HCT116 (cell line): ENCODE results near the gene GNLY. TPM values are rescaled to one million over a fixed set of nuclear protein-coding genes. Genes with fewer than 3 reads are reported as not detected.

Experiments
- ATAC-seq: fragments of 200-7000 bp; cut with Tn5 transposase; 2 replicates; pipeline ENCODE4 v1.9.1; 2020; ENCODE audit warnings: mild to moderate bottlenecking, moderate library complexity
- BruUV-seq: library from RNA; stranded (reverse); fragments of 400-500 nt; replicated peaks from 2 replicates; lab custom pipeline; 2021; lab: Mats Ljungman, UMichigan
- CTCF ChIA-PET: fragments of 300-600 bp; sonication (Branson Sonifier 250); formaldehyde crosslinking; loops from one replicate; lab custom pipeline; 2021; ENCODE audit warnings: antibody characterized with exemption; lab: Charles Lee
- POLR2A ChIA-PET: fragments of 300-600, 350-600 bp; sonication (Branson Sonifier 250); formaldehyde crosslinking; loops from one replicate; lab custom pipeline; 2021; ENCODE audit warnings: antibody characterized with exemption; lab: Charles Lee
- RAD21 ChIA-PET, 2 experiments: fragments of 300-600 bp; sonication (Branson Sonifier 250); formaldehyde crosslinking; loops; one replicate each; lab custom pipeline; 2023; ENCODE audit warnings: low total read pairs in 2 of 2; ENCODE audit not compliant: uncharacterized antibody in 2 of 2, unreplicated experiment in 2 of 2, low non-redundant PET in 1 of 2; lab: Charles Lee
- DNase-seq: peaks from one replicate; pipeline ENCODE4 v3.0.0-alpha.2; 2010; ENCODE audit warnings: low read depth, low spot score
- H2AFZ ChIP-seq: fragments of 200-600 bp; shearing (Covaris generic), sonication (generic); 2 replicates; pipeline ENCODE4 v1.6.1; 2017; ENCODE audit warnings: low read depth, mixed run types, mixed read lengths, antibody characterized with exemption, low read length; ENCODE audit not compliant: poor library complexity, severe bottlenecking
- H3K27ac ChIP-seq: 2 replicates; pipeline ENCODE4 v1.5.1; 2012; ENCODE audit warnings: low read depth, low read length
- H3K27me3 ChIP-seq: fragments of 200-600 bp; sonication (generic); 2 replicates; pipeline ENCODE4 v1.6.1; 2016; ENCODE audit warnings: mixed run types, low read length, mixed read lengths; ENCODE audit not compliant: insufficient read depth
- H3K36me3 ChIP-seq, 2 experiments: fragments of 200-500 bp in 1 of 2; fragments of 200-600 bp in 1 of 2; sonication (Bioruptor generic) in 1 of 2; sonication (generic) in 1 of 2; 2 replicates each; pipeline versions ENCODE4 v1.5.1 to v1.6.1; 2014 to 2016; ENCODE audit warnings: low read length in 2 of 2, inconsistent platforms in 1 of 2, mixed read lengths in 1 of 2, mixed run types in 1 of 2; ENCODE audit not compliant: insufficient read depth in 2 of 2, control insufficient read depth in 1 of 2
- H3K4me1 ChIP-seq, 2 experiments: fragments of 200-600 bp in 1 of 2; sonication (generic) in 1 of 2; 2 replicates each; pipeline versions ENCODE4 v1.5.1 to v1.6.1; 2012 to 2017; ENCODE audit warnings: low read length in 2 of 2, inconsistent platforms in 1 of 2, mild to moderate bottlenecking in 1 of 2, mixed read lengths in 1 of 2, mixed run types in 1 of 2, moderate library complexity in 1 of 2; ENCODE audit not compliant: insufficient read depth in 2 of 2, control insufficient read depth in 1 of 2
- H3K4me2 ChIP-seq: fragments of 200-600 bp; sonication (generic); 2 replicates; pipeline ENCODE4 v1.6.1; 2017; ENCODE audit warnings: mixed run types, low read length, mixed read lengths
- H3K4me3 ChIP-seq, 2 experiments: fragments of 200-600 bp in 1 of 2; sonication (generic) in 1 of 2; replicated peaks in 1 of 2; 2 replicates each; pipeline ENCODE4 v1.5.1; 2011 to 2016; ENCODE audit warnings: low read length in 2 of 2, control low read depth in 1 of 2, low read depth in 1 of 2, mild to moderate bottlenecking in 1 of 2, mixed read lengths in 1 of 2, mixed run types in 1 of 2
- H3K79me2 ChIP-seq: fragments of 200-600 bp; sonication (generic); 2 replicates; pipeline ENCODE4 v1.6.1; 2017; ENCODE audit warnings: mild to moderate bottlenecking, mixed run types, low read length, moderate library complexity, mixed read lengths; ENCODE audit not compliant: insufficient read depth
- H3K9ac ChIP-seq: fragments of 200-600 bp; sonication (generic); 2 replicates; pipeline ENCODE4 v1.6.1; 2016; ENCODE audit warnings: low read length, mixed read lengths
- H3K9me2 ChIP-seq: fragments of 200-600 bp; sonication (generic), shearing (Covaris generic); 2 replicates; pipeline ENCODE4 v1.6.1; 2017; ENCODE audit warnings: mixed run types, mild to moderate bottlenecking, moderate library complexity; ENCODE audit not compliant: insufficient read depth
- H3K9me3 ChIP-seq, 2 experiments: fragments of 200-500 bp in 1 of 2; fragments of 200-600 bp in 1 of 2; sonication (Bioruptor generic) in 1 of 2; sonication (generic) in 1 of 2; 2 replicates each; pipeline ENCODE4 v1.6.1; 2014 to 2017; ENCODE audit warnings: low read length in 2 of 2, mixed read lengths in 2 of 2, inconsistent platforms in 1 of 2, low read depth in 1 of 2, mild to moderate bottlenecking in 1 of 2, mixed run types in 1 of 2, moderate library complexity in 1 of 2; ENCODE audit not compliant: control insufficient read depth in 1 of 2, insufficient read depth in 1 of 2
- H4K20me1 ChIP-seq: fragments of 200-600 bp; sonication (generic), shearing (Covaris generic); 2 replicates; pipeline ENCODE4 v1.6.1; 2017; ENCODE audit warnings: mixed run types, mild to moderate bottlenecking, moderate library complexity; ENCODE audit not compliant: insufficient read depth
- CTCF ChIP-seq, 3 experiments: fragments of 200-600 bp in 1 of 3; sonication (generic) in 1 of 3; IDR thresholded peaks in 2 of 3; conservative IDR thresholded peaks in 1 of 3; 2 replicates each; pipeline ENCODE4 v1.5.1; 2012 to 2017; ENCODE audit warnings: low read depth in 2 of 3, low read length in 2 of 3, antibody characterized with exemption in 1 of 3, borderline replicate concordance in 1 of 3, control low read depth in 1 of 3, mild to moderate bottlenecking in 1 of 3, mixed read lengths in 1 of 3, mixed run types in 1 of 3, moderate library complexity in 1 of 3; ENCODE audit not compliant: insufficient read depth in 1 of 3
- EGR1 ChIP-seq: IDR thresholded peaks from 2 replicates; pipeline ENCODE4 v1.6.1; 2012; ENCODE audit warnings: low read depth
- EZH2 ChIP-seq: fragments of 200-600 bp; sonication (generic); IDR thresholded peaks from 2 replicates; pipeline ENCODE4 v1.6.1; 2017; ENCODE audit warnings: antibody characterized with exemption, mixed run types
- JUND ChIP-seq: IDR thresholded peaks from 2 replicates; pipeline ENCODE4 v1.6.1; 2012
- MAX ChIP-seq: IDR thresholded peaks from 2 replicates; pipeline ENCODE4 v1.6.1; 2012
- RAD21 ChIP-seq: IDR thresholded peaks from 2 replicates; pipeline ENCODE4 v1.6.1; 2012; ENCODE audit warnings: low read depth, mild to moderate bottlenecking
- REST ChIP-seq: IDR thresholded peaks from 2 replicates; pipeline ENCODE4 v1.6.1; 2012; ENCODE audit warnings: low read depth
- SIN3A ChIP-seq: IDR thresholded peaks from 2 replicates; pipeline ENCODE4 v1.6.1; 2012; ENCODE audit warnings: low read depth
- ZNF274 ChIP-seq: fragments of 200-500 bp; sonication (Bioruptor generic); IDR thresholded peaks from 2 replicates; pipeline ENCODE4 v1.6.1; 2014; ENCODE audit warnings: mild to moderate bottlenecking, low read depth, low read length, inconsistent platforms
- intact Hi-C: fragments of 100-400 bp; cut with micrococcal nuclease; formaldehyde crosslinking; loops from 2 replicates; pipeline ENCODE4 v1.10.0; 2022
- total RNA-seq: library from RNA; stranded (reverse); gene quantifications from one replicate; pipeline ENCODE4 v1.2.1, GENCODE V29; 2021; ENCODE audit not compliant: unreplicated experiment

The GNLY gene
- total RNA-seq, 1 experiment from 2014 or later, result 0.74 TPM

- RAD21 ChIA-PET, result no interaction called here
- BruUV-seq, result no TSS peak
- POLR2A ChIA-PET, result no interaction called here
- Histone ChIP-seq H3K27ac (no peak overlapping the region), H3K4me2 (no peak overlapping the region), H3K9me2 (no peaks in the 10 kb centered on the region), H3K27me3 (no peaks in the 10 kb centered on the region), H2AFZ (no peak overlapping the region), H3K4me1 (peaks cover 18 to 19% of the 10 kb centered on the region in 2 experiments), H3K9ac (no peak overlapping the region), H3K4me3 (no peak overlapping the region), H3K9me3 (no peaks in the 10 kb centered on the region), H3K36me3 (no peaks in the 10 kb centered on the region), H4K20me1 (no peaks in the 10 kb centered on the region), H3K79me2 (no peaks in the 10 kb centered on the region)
- no peak for DNase-seq
- intact Hi-C loops, result no loop called here
- TF ChIP-seq CTCF (IDR thresholded peaks at IDR 0.05 in 2 of 3, conservative IDR thresholded peaks at IDR 0.05 in 1 of 3; ENCODE audit: borderline replicate concordance in 1 of 3, insufficient read depth in 1 of 3, low read depth in 2 of 3, low read length in 2 of 3) (no peak), SIN3A (no peak), MAX (0 out of 2 replicates have a peak, but pooled peaks have one; percentile 20), RAD21 (no peak), EZH2 (no peak), EGR1 (no peak), JUND (no peak), REST (no peak), ZNF274 (no peak)
- CTCF ChIA-PET, result interaction anchor here (0.9 to 1.3 kb wide), 2 partner anchors 8 to 13 kb away, joined by 3 to 5 read pairs; no protein-coding TSS in a partner anchor
- ATAC-seq, result peak; percentile 52
Observed at GRCh38 chr2:85737481-85737880, 43.3 kb downstream of the GNLY start.
